ENCODE data around the gene H1-8.
A peak's percentile ranks its signal among the peaks of the same experiment; 100 is the strongest.

H1-8 gene

DNA sequence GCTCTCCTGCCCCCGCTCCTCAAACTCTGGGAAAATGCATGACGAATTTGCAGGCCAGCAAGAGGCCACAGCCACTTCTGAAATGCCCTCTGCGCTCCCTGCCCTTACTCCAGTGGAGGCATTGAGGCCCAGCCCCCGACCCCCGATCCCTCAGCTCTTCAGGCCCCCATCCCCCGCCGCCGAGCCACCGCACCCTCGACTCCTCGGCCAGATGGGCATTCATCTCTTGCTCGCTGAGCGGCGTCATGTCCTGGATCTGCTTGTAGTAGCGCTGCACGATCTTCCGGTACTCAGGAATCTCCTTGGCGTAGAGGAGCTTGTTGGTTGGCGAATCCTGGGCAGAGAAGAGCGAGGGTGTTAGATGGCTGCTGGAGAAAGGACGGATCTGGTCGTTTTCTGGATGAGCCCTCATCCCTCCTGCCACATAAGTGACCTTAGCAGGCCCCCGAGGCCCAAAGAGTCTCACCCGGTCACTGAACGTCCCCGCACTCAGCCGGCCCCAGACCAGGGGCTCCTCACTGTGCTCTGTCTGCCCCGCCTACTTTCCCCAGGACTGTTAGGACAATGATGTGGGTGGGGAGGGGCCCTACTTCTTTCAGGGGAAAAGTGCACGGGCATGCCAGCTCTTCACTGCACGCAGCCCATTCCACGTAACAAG, 14.0 kb downstream of the H1-8 start:
- no peak for DNase-seq

DNA sequence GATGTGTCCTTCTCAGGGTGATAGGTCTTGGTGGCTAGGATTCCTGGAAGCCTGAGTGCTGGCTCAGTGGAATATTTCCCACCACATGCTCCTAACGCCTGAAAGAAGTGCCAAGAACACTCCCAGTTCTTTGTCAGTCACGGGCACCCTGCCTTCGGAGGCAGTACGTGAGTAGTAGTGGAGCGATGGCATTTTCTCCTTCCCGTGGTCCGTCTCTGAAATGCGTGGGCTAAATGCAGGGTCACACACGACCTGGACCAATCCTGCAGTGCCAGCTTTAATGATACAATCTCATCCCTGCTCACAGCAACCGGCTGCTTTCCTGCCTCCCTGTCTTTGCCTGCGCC, 14.5 kb downstream of the H1-8 start:
- no peak for DNase-seq

DNA sequence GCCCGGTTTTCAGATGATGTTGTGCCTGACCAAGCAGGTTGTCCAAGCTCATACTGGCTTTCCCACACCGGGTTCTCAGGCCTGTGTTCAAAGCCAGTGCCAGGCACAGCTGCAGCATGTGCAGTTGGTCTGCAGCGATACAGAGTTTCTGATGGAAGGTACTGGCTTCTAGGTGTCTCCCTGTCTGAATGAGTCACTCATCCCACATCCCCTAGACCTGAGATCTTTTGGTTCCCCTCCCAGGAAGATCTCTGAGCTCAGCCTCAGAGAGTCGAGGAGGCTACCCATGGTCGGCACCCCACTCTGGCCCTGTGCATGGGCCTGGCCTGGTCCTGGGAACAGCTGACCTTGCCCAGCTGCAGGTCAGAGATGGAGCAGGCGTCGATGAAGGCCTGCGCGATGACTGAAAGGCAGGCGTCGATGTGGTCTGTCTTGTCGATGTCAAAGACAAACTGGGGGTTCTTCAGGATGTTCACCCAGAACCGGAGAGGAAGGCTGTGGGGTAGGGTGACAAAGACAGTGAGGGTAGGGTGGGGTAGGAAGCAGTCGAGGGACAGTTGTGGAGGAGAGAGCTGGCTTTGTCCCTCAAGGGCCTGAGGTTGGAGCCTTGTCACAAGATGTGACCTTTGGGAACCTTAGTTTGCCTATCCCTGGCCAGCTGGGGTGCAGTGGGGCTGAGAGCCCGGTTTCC, 15.3 kb downstream of the H1-8 start:
- DNase-seq, result no peak

DNA sequence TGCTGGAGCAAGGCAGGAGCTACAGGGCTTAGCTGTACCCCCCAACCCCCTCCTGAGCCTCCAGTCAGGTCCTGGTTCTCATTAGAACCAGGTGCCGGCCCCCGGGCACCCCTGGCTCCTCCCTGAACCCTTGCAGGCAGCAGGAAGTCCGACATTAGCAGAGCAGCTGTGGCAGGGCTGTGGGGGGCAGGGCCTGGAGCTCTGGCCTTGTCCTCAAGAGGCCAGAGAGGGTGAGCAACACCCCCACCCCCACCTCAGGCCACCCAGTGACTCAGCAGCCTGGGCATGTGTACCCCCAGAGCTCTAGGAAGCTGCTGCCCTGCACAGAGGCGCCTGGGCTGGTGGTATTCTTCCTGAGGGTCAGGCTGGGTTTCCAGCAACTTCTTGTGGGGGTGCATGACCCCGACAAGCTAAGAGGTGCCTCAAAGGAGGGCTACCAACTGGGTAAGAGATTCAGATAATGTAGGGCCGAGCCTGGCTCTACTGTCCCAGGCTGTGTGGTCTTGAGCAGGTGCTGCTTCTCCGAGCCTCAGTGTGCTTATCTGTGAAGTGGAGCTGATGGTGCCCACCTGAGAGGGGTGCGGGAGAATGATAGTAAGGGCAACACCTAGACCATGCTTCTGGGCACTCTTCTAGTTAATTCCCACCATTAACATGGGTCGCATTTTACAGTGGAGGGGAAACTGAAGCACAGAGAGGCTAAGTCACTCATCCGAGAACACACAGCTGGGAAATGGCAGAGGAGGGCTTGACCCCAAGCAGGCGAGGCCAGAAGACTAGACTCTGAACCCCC, 16.0 kb downstream of the H1-8 start:
- no peak for DNase-seq

DNA sequence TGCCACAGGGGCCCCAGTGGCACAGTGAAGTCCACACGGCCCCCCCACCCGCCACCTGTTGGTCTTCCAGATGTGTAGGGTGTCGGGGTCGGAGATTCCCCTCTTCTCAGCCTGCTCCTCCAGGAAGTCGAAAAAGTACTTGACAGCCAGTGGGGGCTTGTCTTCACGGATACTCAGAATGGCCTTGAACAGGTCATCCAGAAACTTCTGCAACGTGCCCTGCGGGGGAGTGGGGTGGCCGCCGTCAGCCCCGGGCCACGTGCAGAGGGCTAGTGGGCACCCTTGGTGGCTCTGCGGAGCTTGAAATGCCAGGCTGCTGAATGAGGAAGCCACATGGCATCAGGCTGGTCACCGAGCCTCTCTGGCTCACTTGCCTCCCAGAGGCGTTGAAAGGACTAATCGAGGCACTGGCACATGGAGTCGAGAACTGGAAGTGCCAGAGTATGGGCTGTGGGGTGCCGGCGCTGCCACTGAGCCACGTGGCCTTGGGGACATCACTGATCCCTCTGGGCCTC, 16.6 kb downstream of the H1-8 start:
- DNase-seq, result no peak

DNA sequence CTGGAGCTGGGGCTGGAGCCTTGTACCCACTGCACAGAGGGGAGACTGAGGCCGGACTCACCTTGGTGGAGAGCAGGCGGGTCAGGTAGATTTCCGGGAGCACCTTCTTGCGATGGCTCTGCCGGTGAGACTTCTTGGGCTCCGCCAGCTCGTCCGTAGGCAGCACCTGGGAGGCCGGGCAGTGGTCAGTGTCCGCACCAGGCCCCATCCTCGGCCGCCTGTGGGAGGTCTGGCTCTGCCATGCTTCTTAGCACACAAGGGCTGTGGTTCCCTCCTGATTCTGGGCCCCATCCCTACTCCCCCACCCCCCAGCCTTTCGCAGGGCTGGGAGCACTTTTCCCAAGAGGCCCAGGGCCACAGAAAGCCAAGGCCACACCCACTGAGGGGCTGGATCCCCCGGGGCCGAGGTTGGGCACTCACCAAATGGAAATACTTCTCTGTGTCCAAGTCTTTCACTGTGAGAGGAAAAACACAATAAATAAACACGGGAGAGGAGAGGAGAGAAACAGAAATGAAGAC, 17.4 kb downstream of the H1-8 start:
- no peak for DNase-seq

DNA sequence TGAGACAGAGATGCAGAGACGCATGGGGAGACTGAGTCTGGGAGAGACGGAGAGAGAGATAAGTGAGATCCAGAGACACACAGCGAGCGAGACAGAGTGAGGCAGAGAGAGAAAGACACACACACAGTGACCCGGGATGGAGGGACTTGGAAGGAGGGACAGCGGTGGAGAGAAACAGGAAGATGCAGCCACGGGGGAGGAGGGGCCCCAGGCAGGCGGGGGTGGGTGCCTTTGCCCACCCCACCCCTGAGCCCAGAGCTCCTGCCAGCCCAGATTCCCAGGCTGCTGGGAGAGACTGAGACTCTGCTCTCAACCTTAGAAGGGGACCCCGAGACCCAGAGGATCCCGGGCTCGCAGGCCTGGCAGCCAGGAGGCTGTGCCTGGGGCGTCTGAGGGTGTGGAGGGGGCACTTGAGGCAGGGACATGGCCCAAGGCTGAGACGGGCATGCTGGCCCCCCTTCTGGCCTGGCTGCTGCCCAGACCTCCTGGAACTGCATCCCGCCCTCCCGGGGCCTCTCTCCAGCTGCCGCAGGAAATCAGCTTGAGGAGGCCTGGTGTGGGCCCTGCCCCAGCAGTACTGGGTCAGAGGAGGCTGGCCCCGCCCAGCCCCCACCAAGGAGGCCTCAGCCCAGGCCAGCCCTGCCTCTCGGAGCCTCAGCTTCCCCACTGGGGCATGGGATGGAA, 18.1 kb downstream of the H1-8 start:
- DNase-seq, result no peak

DNA sequence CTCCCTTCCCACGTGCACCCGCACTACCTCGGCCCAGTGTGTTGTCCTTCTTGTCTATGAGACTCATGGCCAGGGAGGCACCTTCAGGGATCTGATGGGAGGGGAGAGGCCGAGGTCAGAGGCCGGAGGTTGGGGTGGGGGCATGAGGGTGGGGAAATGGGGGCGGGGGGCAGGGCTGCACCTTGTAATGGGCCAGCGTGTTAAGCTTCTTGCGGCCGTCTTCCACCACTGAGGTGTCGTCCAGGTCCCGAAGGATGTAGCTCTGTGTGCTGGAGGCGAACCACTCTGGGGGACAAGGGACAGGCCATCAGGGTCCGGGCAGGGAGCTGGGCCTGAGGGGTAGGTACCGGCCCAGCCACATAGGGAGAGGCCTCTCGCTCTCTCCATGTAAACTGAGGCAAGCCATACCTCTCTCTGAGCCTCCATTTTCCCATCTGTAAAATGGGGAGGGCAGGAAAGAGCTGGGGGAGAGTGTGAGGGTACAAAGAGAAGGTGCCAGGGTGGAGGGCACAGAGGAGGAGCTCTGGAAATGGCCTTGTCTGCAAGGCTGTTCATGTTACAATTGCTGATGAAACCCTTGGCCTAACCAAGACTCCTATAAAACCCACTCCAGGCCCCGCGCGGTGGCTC, 18.8 kb downstream of the H1-8 start:
- no peak for DNase-seq

DNA sequence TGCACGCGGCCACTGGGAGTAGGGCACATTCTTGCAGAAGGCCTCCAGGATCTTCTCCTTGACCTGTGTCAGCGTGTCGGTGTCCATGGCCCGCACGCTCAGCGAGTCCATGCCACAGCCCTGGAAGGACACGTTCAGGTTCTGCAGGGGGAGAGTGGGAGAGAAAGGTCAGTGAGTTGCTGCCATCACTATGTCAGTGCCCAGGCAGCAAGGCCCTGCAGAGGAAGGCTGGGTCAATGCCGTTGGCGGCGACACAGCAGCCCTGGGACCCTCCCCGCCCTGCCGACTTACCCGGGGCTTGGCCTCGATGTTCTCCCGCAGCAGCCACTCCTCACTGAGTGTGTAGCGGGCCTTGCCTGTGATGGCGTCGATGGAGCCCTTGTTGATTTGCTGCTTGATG, 19.8 kb downstream of the H1-8 start:
- no peak for DNase-seq

DNA sequence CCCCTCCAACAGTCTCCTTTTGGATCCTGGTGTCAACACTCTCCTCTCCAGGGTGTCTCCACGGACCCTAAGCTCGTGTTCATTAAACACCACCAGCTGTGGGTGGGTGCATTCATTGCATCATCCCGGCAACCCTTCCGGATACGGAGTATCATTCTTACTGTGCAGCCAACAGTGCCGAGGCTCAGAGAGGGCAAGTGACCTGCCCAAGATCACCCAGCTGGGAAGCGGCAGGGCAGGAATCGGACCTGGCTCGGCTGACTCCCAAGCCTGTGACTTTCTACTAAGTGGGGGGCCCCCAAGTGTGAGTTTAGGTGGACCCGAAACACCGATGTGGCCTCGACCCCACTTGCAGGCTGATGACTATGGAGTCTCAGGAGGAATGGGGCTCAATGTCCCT, 20.4 kb downstream of the H1-8 start:
- no peak for DNase-seq

DNA sequence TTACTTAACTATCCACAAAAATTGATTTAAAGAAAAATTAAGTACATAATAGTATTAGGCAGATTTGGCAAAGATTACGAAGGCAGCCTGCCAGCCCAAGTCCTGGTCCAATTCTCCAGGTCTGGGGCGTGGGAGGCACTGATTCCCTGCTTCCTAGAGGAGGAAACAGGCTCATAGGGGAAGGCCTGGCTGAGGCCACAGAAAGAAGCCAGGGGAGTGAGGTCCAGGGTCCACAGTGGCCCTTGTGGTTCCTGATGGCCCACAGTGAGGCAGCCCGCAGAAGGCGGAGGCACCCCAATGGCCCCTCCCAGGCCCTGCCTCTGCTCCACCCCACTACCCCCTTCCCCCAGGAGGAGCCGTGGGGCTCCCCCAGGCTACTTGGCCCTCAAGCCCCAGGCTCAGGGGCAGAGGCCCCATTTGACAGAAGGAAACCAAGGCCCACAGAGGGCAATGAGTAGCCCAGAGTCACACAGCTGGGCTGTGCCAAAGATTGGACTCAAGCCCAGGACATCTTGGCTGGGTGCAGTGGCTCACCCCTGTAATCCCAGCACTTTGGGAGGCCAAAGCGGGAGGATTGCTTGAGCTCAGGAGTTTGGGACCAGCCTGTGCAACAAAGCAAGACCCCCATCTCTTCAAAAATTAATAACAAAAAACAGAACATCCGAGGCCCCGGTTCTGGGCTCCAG, 21.0 kb downstream of the H1-8 start:
- DNase-seq, result no peak

DNA sequence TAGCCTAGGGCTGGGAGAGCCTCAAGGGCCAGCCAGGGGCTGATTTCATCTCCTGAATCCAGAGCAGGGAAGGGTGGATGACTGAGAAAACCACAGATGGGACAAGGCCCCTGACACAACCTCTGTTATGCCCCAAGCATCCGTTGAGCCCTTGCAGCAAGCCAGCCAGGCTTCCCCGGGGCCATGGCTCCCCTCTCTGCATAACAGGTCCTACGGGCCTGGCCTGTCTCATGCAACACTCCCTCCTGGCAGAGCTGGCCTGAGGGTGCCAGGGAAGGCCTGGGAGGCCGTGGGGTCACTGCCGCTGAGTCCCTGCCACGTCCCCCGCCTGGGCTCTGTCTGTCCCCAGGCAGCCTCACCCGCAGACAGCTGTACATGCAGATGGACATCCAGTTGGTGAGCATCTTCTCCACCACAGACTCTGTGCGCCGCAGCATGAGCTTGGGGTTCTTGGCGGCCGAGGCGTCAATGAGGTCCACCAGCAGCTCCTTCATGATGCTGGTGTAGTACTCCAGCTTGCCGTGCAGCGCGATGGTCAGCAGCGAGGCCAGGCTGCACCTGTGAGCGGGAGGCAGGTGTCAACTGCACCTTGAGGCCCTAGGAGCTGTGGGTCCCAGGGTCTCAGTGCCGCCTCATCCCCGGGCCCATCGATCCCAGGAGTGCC, 22.1 kb downstream of the H1-8 start:
- DNase-seq, result no peak

DNA sequence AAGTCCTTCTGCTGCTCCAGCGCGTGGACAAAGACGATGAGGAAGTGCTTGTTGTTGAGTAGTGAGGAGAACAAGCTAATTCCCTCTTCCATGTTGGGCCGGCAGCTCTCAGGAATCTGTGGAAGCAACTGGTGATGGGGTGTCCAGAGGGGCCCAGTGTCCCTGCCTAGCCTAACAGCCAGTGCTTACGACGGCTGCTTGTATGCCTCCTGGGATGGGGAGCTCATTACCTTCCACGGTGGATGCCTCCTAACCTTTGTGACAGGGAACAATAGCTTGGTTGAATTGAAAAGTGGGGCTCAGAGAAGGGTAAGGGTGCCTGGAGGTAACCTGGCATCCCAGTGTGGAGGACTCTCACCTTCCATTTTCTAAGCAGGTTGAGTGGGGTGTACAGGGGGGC, 22.9 kb downstream of the H1-8 start:
- DNase-seq, result no peak

DNA sequence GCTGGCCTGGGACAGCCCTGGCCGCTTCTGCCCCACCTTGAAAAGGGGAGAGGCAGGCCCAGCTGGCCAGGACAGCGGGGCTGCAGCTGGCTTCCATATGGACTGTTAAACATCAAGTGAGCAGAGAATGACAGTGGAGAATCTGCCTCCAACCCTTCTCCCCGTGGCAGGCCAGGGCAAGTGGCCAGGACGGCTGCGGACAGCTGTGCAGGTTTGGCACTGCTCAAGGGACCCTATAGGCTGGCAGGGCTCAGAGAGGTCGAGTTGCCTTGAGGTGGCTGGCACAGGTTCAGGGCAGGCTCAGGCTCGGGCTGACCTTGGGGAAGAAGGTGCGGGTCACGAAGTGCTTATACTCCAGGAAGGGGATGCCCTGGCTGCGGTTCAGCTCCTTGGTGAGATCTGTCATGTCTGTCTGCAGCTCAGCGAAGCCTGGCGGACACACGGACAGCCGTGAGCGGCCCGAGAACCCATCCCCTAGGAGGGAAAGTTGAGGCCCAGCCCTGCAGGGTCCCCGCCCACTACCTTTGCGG, 24.3 kb downstream of the H1-8 start:
- peak; percentile 29 for DNase-seq

DNA sequence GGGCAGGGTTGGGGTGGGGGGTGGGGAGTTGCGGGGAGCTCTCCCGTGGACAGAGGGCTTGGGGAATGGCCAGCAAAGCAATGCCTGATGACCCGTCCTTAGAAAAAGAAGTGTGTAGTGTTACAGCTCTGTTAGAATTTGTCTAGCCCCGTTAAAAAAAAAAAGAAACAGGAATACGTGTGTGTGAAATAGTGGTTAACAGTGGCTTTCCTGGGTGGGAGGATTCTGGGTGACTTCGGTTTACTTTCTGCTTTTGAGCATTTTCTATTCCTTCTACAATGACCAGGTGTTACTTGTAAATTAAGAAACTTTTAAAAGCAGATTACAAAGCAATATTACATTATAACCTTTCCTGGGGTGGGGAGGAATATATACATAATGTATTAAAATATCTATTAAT, 25.0 kb downstream of the H1-8 start:
- DNase-seq, result no peak

DNA sequence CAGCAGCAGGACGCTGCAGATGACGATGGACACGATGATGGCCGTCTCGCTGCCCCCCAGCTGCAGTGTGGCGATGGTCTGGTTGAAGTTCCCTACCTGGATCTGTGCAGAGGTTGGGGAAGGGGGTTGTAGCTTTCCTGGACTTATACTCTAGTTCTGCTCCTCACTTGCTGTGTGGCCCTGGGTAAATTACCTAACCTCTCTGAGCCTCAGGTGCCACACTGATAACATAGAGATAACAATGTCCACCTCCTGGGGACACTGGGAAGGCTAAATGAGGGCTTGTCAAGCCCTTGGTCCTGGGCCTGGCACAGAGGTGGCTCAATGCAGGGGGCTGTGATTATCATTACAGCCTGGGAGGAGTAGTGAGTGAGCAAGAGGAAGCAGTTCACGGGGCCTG, 26.9 kb downstream of the H1-8 start:
- DNase-seq, result no peak

DNA sequence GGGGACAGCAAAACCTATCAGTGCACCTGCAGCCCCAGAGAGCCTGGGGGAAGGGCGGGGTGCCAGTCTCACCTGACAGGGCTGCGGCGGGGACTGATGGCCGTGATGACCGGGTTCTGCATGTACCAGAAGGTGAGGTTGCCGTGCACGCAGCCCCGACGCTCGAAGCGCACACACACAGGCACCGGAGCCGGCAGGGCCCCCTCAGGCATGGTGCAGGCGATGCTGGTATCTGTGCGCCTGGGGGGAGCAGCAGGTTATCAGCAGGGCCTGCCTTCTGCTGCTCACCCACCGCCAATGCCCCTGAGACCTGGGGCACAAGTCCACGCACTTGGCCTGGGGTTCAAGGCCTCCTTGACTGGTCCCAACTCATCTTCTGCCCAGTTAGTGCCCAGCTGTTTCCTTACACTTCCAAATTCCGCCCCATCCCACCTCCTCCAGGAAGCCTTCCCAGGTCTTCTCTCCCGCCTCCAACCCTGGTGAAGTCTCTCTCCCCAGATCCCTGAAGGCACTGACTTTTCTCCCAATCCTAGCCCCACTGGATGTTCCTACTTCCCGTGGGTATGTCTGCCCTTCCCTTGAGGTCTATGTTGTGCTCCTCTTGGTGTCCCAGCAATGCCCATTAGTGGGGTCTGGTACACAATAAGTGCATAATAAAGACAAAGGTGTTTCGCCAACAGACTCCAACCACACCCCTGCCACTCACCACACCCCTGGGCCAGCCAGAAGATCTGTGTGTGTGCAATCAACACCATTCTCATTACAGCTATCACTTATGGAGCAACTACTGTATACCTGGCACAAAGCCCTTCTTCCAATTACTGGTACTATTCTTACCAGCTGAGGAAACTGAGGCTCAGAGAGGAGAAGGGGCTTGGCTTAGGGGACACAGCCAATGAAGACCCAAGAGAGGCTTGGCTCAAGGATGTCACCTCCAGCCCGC, 28.9 kb downstream of the H1-8 start:
- DNase-seq, result no peak

DNA sequence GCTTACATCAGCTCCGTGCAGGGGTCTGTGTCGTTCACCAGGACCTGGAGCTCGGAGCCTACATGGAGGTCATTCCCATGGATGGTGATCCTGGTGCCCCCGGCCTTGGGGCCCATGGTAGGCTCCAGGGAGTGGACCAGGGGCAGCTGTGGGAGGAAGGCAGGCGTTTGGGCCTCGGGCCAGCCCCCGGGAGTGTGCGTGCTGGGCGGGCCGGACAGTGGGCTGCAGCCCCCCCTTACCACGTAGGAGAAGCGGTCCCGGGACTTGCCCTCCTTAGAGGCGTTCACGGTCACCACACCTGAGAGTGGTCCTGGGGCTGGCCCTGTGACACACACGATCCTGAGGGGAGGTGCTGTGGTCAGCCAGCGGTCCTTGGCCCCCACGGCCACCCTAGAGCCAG, 29.6 kb downstream of the H1-8 start:
- no peak for DNase-seq

DNA sequence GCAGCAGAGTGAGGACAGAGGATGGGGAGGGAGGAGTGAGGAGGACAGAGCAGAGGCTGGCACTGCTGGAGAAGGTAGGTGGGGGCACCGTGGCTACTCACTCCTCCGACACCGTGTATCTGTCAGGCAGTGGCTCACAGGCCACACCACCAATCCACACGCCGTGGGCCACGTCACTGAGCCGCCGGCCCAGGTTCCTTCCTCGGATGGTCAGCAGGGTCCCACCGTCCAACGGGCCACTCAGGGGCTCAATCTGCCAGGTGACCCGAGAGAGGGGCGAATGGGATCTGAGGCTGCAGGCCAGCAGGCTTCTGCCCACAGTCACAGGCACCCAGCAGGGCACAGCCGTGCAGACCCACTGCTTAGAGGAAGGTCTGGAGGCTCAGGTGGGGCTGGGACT, 30.5 kb downstream of the H1-8 start:
- no peak for DNase-seq

DNA sequence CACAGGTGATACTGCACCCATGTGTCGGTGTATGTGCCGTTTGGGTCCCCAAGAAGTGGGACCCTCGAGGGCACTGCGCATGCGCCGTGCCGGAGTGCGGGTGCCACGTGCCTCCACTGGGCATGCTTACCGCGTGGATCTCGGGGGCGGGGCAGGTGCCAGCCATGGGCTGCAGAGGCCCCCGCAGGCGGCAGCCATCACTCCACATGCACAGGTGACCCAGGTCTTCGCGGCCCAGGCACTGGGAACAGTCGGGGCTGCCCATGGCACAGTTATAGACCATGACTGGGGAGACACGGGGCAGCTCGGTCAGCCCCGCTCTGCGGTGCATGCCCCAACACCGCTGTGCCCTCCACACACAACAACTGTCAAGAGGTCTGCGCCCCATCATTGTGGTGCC, 31.2 kb downstream of the H1-8 start:
- no peak for DNase-seq
